Tibial artery (tissue), 4 donors: Measurements from ENCODE around the gene TPM2.

ENCODE experiments used
- DNase-seq, 2 donors: peaks; one replicate each; pipeline ENCODE4 v3.0.0-alpha.2; 2019
- H3K27ac ChIP-seq, 2 donors: fragments of 200-600 bp; sonication (generic) in 1 of 2; 1 replicate in 1 of 2; 2 replicates in 1 of 2; pipeline ENCODE4 v1.5.1; 2018 to 2019; ENCODE audit warnings: mild to moderate bottlenecking in 1 of 2
- H3K27me3 ChIP-seq, 2 donors: fragments of 200-600 bp; sonication (generic) in 1 of 2; one replicate each; pipeline versions ENCODE4 v1.5.1 to v1.6.0; 2016 to 2019
- H3K36me3 ChIP-seq, 3 donors: fragments of 200-600 bp; sonication (generic) in 2 of 3; one replicate each; pipeline ENCODE4 v1.5.1; 2016 to 2019; ENCODE audit warnings: mild to moderate bottlenecking in 2 of 3
- H3K4me1 ChIP-seq, 4 donors: fragments of 200-600 bp; sonication (generic) in 2 of 4; 1 replicate in 3 of 4; 2 replicates in 1 of 4; pipeline ENCODE4 v1.5.1; 2016 to 2019
- H3K4me3 ChIP-seq, 2 donors: fragments of 200-600 bp; sonication (generic) in 1 of 2; 1 replicate in 1 of 2; 2 replicates in 1 of 2; pipeline ENCODE4 v1.5.1; 2018 to 2019; ENCODE audit warnings: mild to moderate bottlenecking in 2 of 2
- H3K9me3 ChIP-seq, 3 donors: fragments of 200-600 bp; sonication (generic) in 1 of 3; one replicate each; pipeline ENCODE4 v1.5.1; 2016 to 2019
- intact Hi-C: fragments of 100-400 bp; cut with DNase I; formaldehyde crosslinking; loops from one replicate; pipeline ENCODE4 v1.15.0; 2023; ENCODE audit warnings: low total_unique reads
- TF ChIP-seq, protein P1 (sequence below), 2 experiments: fragments of 200-600 bp in 1 of 2; fragments of 450-650 bp in 1 of 2; IDR thresholded peaks; one replicate each; pipeline ENCODE4 v1.5.1; 2017 to 2019; ENCODE audit warnings: antibody characterized with exemption in 2 of 2, mild to moderate bottlenecking in 1 of 2, moderate library complexity in 1 of 2

Gene TPM2

DNA sequence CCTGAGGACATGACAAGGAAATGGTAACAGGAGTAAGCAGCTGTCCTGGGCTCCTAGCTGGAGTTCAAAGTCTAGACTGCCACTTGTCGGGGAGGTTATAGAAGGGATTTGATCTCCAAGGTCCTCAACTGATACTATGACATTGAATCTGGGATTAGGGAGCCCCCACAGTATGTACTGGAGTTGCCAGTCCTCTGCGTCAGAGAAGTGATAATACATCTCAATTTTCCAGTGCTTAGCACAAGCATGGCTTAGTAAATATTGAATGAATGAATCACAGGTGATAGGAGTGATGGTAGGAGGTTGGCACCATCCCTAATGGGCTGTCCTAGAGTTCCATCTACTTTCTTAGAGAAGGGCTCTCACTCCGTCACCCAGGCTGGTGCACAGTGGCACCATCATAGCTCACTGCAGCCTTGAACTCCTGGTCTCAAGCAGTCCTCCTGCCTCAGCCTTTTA, 6.2 kb upstream of the TPM2 start:
- Histone ChIP-seq H3K27ac (peak overlapping the region; percentile 96 to 97), H3K36me3 (peaks cover 40 to 46% (median 43%) of the 10 kb centered on the region in 3 donors)

DNA sequence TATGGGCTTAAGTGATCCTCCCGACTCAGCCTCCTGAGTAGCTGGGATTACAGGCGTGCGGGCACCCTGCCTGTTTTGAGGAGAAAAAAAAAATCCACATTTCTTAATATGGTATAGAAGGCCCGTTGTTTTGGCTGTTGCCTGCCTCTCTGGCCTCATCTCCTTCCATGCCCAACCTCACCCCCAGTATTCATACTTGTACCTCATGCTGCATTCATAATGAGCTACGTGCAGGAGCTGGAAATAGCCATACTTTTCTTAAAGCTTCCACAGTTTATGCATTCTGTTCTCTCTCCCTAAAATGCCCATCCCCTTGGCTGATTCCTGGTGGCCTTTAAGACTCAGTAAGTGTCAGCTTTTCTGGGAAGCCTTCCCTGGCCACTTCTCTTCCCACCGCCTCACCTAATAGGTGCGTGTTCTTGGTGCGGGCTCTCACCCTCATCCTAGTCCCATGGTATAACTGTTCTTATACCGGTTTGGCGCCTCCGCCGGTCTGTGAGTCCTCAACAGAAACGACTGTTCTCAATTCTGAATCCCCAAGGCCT, 2.1 kb upstream of the TPM2 start:
- TF ChIP-seq, protein P1, sequence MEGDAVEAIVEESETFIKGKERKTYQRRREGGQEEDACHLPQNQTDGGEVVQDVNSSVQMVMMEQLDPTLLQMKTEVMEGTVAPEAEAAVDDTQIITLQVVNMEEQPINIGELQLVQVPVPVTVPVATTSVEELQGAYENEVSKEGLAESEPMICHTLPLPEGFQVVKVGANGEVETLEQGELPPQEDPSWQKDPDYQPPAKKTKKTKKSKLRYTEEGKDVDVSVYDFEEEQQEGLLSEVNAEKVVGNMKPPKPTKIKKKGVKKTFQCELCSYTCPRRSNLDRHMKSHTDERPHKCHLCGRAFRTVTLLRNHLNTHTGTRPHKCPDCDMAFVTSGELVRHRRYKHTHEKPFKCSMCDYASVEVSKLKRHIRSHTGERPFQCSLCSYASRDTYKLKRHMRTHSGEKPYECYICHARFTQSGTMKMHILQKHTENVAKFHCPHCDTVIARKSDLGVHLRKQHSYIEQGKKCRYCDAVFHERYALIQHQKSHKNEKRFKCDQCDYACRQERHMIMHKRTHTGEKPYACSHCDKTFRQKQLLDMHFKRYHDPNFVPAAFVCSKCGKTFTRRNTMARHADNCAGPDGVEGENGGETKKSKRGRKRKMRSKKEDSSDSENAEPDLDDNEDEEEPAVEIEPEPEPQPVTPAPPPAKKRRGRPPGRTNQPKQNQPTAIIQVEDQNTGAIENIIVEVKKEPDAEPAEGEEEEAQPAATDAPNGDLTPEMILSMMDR (IDR thresholded peaks at IDR 0.05): no peak
- Histone ChIP-seq H3K36me3 (peaks cover 20 to 33% (median 27%) of the 10 kb centered on the region in 3 donors), H3K27me3 (no peaks in the 10 kb centered on the region), H3K4me3 (peak overlapping the region; percentile 93 to 94), H3K27ac (peak overlapping the region; percentile 96 to 97), H3K9me3 (no peaks in the 10 kb centered on the region), H3K4me1 (peaks cover 0 to 57% (median 27%) of the 10 kb centered on the region in 4 donors)
- intact Hi-C loops: loop anchor here (5.0 kb wide), 1 partner anchor 35 kb away; no protein-coding TSS in a partner anchor
- DNase-seq: peak; percentile 55 to 87

More for the DNA sequence above, 6.2 kb upstream of the TPM2 start:
- Histone ChIP-seq H3K4me1 (peaks cover 0 to 79% (median 44%) of the 10 kb centered on the region in 4 donors), H3K4me3 (no peak overlapping the region), H3K27me3 (no peaks in the 10 kb centered on the region), H3K9me3 (no peaks in the 10 kb centered on the region)
- DNase-seq: no peak
- TF ChIP-seq, protein P1 (IDR thresholded peaks at IDR 0.05): no peak
- intact Hi-C loops: loop anchor here (5.0 kb wide), 1 partner anchor 34 kb away; no protein-coding TSS in a partner anchor

- Histone ChIP-seq H3K36me3 (peaks cover 25 to 38% (median 31%) of the 10 kb centered on the region in 3 donors), H3K9me3 (no peaks in the 10 kb centered on the region), H3K27ac (peak overlapping the region; percentile 96 to 97), H3K4me1 (peaks cover 0 to 52% (median 21%) of the 10 kb centered on the region in 4 donors), H3K27me3 (no peaks in the 10 kb centered on the region), H3K4me3 (peak overlapping the region; percentile 93 to 94)
- DNase-seq: no peak
- intact Hi-C loops: loop anchor here (5.0 kb wide), 1 partner anchor 36 kb away; no protein-coding TSS in a partner anchor
- TF ChIP-seq, protein P1 (IDR thresholded peaks at IDR 0.05): no peak
These were observed 1.6 kb upstream of the TPM2 start for GRCh38 chr9:35691334-35691650.

DNA sequence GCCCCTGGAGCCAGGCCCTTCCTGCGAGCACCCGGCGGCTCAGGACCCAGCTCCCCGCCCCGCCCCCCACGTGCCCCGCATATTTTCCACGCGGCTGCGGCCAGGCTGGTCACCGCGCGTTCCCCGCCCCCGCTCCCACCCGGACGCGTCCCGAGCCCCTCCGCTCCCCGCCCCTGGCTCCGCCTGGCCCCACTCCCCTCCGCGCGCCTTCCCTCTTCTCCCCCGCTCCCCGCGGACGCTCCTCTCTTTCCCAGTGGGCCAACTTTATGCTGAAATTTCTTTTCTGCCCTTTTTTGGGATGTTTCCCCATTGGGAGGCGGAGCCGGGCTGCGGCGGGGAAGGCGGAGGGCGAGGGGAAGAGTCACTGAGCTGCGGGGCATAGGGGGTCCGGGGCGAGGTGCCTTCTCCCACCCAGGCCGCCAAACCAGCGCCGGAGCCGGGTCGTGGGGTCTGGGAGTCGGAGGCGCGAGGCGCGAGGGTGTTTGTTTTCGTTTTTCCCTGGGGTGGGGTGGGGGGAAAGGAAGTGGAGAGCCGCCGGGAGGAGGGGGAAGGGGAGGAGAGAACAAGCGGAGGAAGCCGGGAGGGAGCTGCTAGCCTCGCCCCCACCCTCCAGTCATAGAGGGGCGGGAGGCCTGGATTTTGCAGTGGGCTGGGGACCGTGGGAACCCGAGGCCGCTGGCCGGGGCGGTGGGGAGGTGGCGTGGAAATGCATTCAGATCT, 1.0 kb upstream of the TPM2 start:
- peak overlapping the region; percentile 93 to 94 for H3K4me3 ChIP-seq
- peak overlapping the region; percentile 96 to 97 for H3K27ac ChIP-seq
- H3K27me3 ChIP-seq: no peaks in the 10 kb centered on the region
- intact Hi-C loops: loop anchor here (5.0 kb wide), 1 partner anchor 37 kb away; no protein-coding TSS in a partner anchor
- peak; percentile 80 to 96 for DNase-seq
- peaks cover 0 to 52% (median 16%) of the 10 kb centered on the region in 4 donors for H3K4me1 ChIP-seq
- H3K36me3 ChIP-seq: peaks cover 30 to 38% (median 36%) of the 10 kb centered on the region in 3 donors
- TF ChIP-seq, protein P1 (IDR thresholded peaks at IDR 0.05): no peak
- no peaks in the 10 kb centered on the region for H3K9me3 ChIP-seq

- Histone ChIP-seq H3K4me1 (peaks cover 0 to 52% (median 16%) of the 10 kb centered on the region in 4 donors), H3K9me3 (no peaks in the 10 kb centered on the region), H3K27ac (peak overlapping the region; percentile 96 to 97), H3K4me3 (peak overlapping the region; percentile 93 to 94), H3K36me3 (peaks cover 35 to 42% (median 41%) of the 10 kb centered on the region in 3 donors), H3K27me3 (no peaks in the 10 kb centered on the region)
- TF ChIP-seq, protein P1 (IDR thresholded peaks at IDR 0.05): no peak
- no peak for DNase-seq
- intact Hi-C loops: loop anchor here (5.0 kb wide), 1 partner anchor 37 kb away; no protein-coding TSS in a partner anchor
These were observed 529 bp upstream of the TPM2 start for GRCh38 chr9:35690294-35690613.
